Measurements from ENCODE around the gene UBE2QL1.

The UBE2QL1 gene

DNA sequence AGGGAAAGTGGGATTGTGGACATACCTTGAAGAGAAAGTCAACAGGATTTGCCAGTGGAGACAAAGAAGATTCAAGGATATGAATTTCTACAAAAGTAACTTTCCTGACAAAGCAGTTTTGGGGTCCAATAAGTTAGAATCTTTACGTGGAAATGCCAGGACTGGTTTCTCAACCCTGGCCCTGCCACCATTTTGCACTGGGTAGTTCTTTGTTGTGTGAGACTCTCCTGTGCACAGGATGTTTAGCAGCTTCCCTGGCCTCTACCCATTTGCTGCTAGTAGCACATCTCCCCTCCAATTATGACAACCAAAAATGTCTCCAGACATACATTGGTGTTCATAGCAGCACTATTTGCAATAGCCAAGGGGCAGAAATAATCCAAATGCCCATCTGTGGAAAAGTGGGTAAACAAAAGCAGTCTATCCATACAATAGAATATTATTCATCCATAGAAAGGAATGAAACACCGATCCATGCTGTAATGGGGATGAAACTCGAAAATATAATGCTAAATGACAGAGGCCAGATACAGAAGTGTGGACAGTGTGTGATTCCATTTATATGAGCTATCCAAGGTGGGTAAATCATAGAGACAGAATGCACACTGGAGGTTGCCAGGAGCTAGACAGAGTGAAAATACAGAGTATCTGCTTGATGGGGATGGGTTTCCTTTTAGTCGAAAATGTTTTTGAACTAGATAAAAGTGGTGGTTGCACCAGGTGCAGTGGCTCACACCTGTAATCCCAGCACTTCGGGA is 92.8 kb downstream of the UBE2QL1 start:
- DNase-seq: no peak

DNA sequence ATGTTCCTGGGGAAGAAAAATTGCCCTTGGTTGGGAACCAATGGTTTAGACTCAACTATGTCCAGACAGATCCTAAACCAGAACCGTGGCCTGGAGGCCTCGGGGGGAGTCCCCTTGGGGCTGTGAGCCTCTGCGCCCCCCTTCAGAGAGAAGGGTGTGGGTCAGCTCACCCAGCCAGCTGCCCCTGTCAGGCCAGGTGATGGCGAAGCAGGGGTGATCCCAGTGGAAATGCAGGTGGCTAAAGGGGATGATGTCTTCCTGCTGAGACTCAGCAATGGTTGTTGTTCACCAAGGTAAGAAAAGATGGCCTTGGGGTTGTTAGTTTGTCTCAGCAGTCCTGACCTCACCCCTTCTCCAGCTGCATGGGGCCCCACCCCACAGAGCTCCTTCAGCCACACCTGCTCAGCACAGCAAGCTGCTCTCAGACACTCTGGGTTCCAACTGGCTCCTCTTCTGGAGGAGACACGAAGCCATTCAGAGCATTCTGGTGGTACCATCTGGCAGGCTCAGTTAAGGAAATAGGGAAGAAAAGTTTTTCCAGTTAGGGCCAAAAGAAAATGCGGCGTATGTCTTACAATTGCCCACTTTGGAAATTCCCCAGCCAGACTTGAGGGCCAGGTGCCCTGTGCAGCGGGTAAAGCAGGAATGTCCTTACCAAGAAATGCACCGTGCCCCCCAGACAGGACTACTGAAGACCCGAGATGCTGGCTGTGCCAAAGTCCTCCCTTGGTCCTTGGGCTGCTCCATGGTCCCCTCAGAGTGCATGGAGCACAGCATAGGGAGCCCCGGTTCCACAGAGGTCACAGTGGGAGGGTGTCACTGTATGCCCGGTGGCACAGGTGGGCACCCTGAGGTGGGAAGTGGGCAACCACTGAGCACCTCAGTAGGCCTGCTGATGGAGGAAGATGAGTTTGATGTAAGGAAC is 94.0 kb downstream of the UBE2QL1 start:
- DNase-seq: no peak

DNA sequence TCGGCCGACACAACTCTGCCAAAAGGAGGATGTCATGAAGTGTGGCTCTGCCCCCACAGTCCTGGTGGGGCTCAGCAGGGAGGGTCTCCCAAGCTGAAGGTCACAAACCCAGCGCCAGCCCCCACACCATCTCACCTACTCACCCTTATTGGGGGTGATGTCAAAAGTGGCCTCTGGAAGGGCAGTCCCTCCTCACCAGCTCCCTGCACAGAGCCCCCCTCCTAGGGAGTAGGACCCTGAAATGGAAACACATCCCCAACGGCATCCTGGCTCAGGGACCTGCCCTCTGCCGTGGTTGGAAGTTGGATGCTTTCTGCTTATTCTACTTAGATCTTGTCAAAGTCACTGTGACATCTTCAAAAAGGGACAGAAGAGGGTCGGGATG is 94.7 kb downstream of the UBE2QL1 start:
- no peak for DNase-seq

DNA sequence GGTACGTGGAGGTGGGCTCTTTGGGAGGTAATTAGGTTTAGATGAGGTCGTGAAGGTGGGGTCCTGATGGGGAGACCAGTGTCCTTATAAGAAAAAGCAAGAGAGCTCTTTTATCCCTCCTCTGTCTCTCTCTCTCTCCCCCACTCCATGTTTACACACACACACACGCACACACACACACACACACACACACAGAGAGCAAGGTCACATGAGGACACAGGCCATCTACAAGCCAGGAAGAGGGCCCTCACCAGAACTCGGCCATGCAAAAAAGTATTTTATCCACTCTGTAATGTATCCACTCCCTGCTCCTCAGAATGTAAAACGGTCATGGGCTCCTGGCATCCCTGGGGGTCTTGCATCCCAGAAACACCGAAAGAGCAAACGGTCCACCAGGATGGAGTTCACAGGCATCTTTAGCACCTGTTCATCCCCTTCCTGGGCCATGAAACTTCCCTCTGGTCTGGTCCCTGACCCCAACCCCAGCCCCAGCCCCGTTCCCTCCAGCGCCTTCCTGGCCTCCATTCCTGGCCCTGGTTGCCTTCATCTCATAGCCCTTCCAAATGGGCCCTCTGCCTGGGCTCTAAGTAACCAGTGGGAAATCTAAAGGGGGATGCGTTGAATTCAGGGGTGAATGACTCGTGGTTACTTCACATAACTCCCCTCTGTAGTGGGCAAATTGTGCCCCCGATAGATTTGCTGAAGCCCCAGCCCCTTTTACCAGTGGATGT is 95.3 kb downstream of the UBE2QL1 start:
- DNase-seq: no peak

Measured in activated CD4-positive, alpha-beta T cell treated with anti-CD3 and anti-CD28 coated beads, Interleukin-10, Interleukin-2, amounts not matched to agents 100 ng/mL and 50 ng/mL, durations not matched to agents 16 hours and 8 hours (primary cell).